HepG2 (cell line): ENCODE data around the gene SPATA46. TPM values are rescaled to one million over a fixed set of nuclear protein-coding genes. Genes with fewer than 3 reads are reported as not detected.

Experiments
- ATAC-seq: fragments of 200-7000 bp; cut with Tn5 transposase; 3 replicates; pipeline ENCODE4 v1.9.1; 2020; ENCODE audit warnings: mild to moderate bottlenecking, moderate library complexity
- BruUV-seq: library from RNA; stranded (reverse); fragments of 400-500 nt; replicated peaks from 2 replicates; lab custom pipeline; 2021; lab: Mats Ljungman, UMichigan
- CTCF ChIA-PET: fragments of 300-600 bp; formaldehyde crosslinking; extraction: SDS; loops from one replicate; lab custom pipeline; 2021; ENCODE audit warnings: low total read pairs, inconsistent platforms, low intra/inter-chr PET ratio; lab: Yijun Ruan, JAX
- POLR2A ChIA-PET: fragments of 350-600 bp; sonication (Branson Sonifier 250); formaldehyde crosslinking; loops from one replicate; lab custom pipeline; 2020; ENCODE audit warnings: antibody characterized with exemption, inconsistent platforms; lab: Yijun Ruan, JAX
- DNase-seq: peaks from one replicate; pipeline ENCODE4 v3.0.0-alpha.2; 2015; ENCODE audit warnings: low spot score
- FAIRE-seq: peaks from 3 replicates; lab custom pipeline; 2011; peaks lifted over from hg19 to GRCh38; lab: Jason Lieb, UNC
- H2AFZ ChIP-seq: one replicate; pipeline ENCODE4 v1.6.1; 2011; ENCODE audit warnings: low read length, inconsistent platforms
- H3K27ac ChIP-seq: fragments of 300-600 bp; 3 replicates; pipeline ENCODE4 v1.8.0; 2011; ENCODE audit warnings: mixed run types, mild to moderate bottlenecking, mixed read lengths, low read length, inconsistent platforms; ENCODE audit not compliant: insufficient read depth; ENCODE audit errors: extremely low read length
- H3K27me3 ChIP-seq, 2 experiments: fragments of 200-600 bp in 1 of 2; 2 replicates in 1 of 2; 3 replicates in 1 of 2; pipeline versions ENCODE4 v1.6.0 to v1.8.0; 2011; ENCODE audit warnings: low read length in 2 of 2, mild to moderate bottlenecking in 2 of 2, moderate library complexity in 2 of 2, inconsistent platforms in 1 of 2; ENCODE audit not compliant: insufficient read depth in 2 of 2, control insufficient read depth in 1 of 2
- H3K36me3 ChIP-seq, 2 experiments: fragments of 200-600 bp in 1 of 2; replicated peaks in 1 of 2; 2 replicates in 1 of 2; 3 replicates in 1 of 2; pipeline versions ENCODE4 v1.5.1 to v1.8.0; 2011; ENCODE audit warnings: low read length in 2 of 2, inconsistent platforms in 1 of 2; ENCODE audit not compliant: insufficient read depth in 2 of 2, control insufficient read depth in 1 of 2
- H3K4me1 ChIP-seq: 2 replicates; pipeline ENCODE4 v1.5.1; 2012; ENCODE audit warnings: low read length, inconsistent platforms; ENCODE audit not compliant: insufficient read depth
- H3K4me2 ChIP-seq: 2 replicates; pipeline ENCODE4 v1.6.0; 2011; ENCODE audit warnings: low read depth, low read length, inconsistent platforms
- H3K4me3 ChIP-seq, 3 experiments: fragments of 200-600 bp in 1 of 3; sonication (generic), shearing (Covaris generic) in 1 of 3; replicated peaks in 1 of 3; 2 replicates each; pipeline ENCODE4 v1.5.1; 2011 to 2016; ENCODE audit warnings: low read length in 3 of 3, inconsistent platforms in 2 of 3, low read depth in 2 of 3, mild to moderate bottlenecking in 2 of 3, control low read depth in 1 of 3, mixed read lengths in 1 of 3; ENCODE audit not compliant: insufficient read depth in 1 of 3
- H3K79me2 ChIP-seq: one replicate; pipeline ENCODE4 v1.6.1; 2011; ENCODE audit warnings: low read length, inconsistent platforms; ENCODE audit not compliant: insufficient read depth
- H3K9ac ChIP-seq: 2 replicates; pipeline ENCODE4 v1.6.0; 2011; ENCODE audit warnings: mild to moderate bottlenecking, low read depth, low read length, inconsistent platforms; ENCODE audit not compliant: insufficient read depth
- H3K9me3 ChIP-seq: 2 replicates; pipeline ENCODE4 v1.5.1; 2012; ENCODE audit warnings: mild to moderate bottlenecking, low read length
- H4K20me1 ChIP-seq: 2 replicates; pipeline ENCODE4 v1.6.0; 2011; ENCODE audit warnings: inconsistent platforms, mild to moderate bottlenecking, low read length, moderate library complexity; ENCODE audit not compliant: insufficient read depth
- ARID5B ChIP-seq: IDR thresholded peaks from 2 replicates; pipeline ENCODE4 v1.4.0; 2020; ENCODE audit warnings: mild to moderate bottlenecking, missing genetic modification reagents
- FOXA1 ChIP-seq, 2 experiments: fragments of 450-650 bp in 1 of 2; sonication (generic) in 1 of 2; formaldehyde crosslinking in 1 of 2; IDR thresholded peaks; 2 replicates each; pipeline versions ENCODE4 v1.4.0 to v1.6.1; 2016 to 2020; ENCODE audit warnings: missing genetic modification reagents in 1 of 2
- FOXK1 ChIP-seq: sonication (generic); formaldehyde crosslinking; IDR thresholded peaks from 2 replicates; pipeline ENCODE4 v1.4.0; 2020; ENCODE audit warnings: low read depth, missing genetic modification reagents, borderline replicate concordance
- JUN ChIP-seq: sonication (generic); formaldehyde crosslinking; IDR thresholded peaks from 2 replicates; pipeline ENCODE4 v1.4.0; 2020; ENCODE audit warnings: mild to moderate bottlenecking, missing genetic modification reagents
- MYNN ChIP-seq: sonication (generic); formaldehyde crosslinking; IDR thresholded peaks from 2 replicates; pipeline ENCODE4 v1.4.0; 2020; ENCODE audit warnings: mild to moderate bottlenecking, low read depth, missing genetic modification reagents
- RFX5 ChIP-seq: IDR thresholded peaks from 2 replicates; pipeline ENCODE4 v1.6.1; 2011; ENCODE audit warnings: low read depth, low read length, improper control_type of control experiment
- SNRNP70 ChIP-seq: fragments of 200-400 bp; formaldehyde crosslinking; IDR thresholded peaks from 2 replicates; pipeline ENCODE4 v1.6.1; 2017; ENCODE audit warnings: mild to moderate bottlenecking, low read depth, low read length, moderate library complexity
- SPEN ChIP-seq: sonication (generic); formaldehyde crosslinking; IDR thresholded peaks from 2 replicates; pipeline ENCODE4 v1.5.1; 2020; ENCODE audit warnings: low read depth, mild to moderate bottlenecking, missing genetic modification reagents
- ZBTB21 ChIP-seq: sonication (generic); formaldehyde crosslinking; IDR thresholded peaks from 2 replicates; pipeline ENCODE4 v1.4.0; 2020; ENCODE audit warnings: missing genetic modification reagents
- ZBTB7B ChIP-seq: sonication (generic); formaldehyde crosslinking; IDR thresholded peaks from 2 replicates; pipeline ENCODE4 v1.4.0; 2020; ENCODE audit warnings: missing genetic modification reagents
- ZNF207 ChIP-seq: fragments of 450-650 bp; IDR thresholded peaks from 2 replicates; pipeline ENCODE4 v1.6.1; 2016; ENCODE audit warnings: antibody characterized with exemption, borderline replicate concordance
- ZNF589 ChIP-seq: sonication (generic); formaldehyde crosslinking; conservative IDR thresholded peaks from 2 replicates; pipeline ENCODE4 v1.8.0; 2022; ENCODE audit warnings: mild to moderate bottlenecking, moderate library complexity, missing genetic modification reagents
- ZNF737 ChIP-seq: sonication (generic); formaldehyde crosslinking; IDR thresholded peaks from 2 replicates; pipeline ENCODE4 v1.5.0; 2020; ENCODE audit warnings: missing genetic modification reagents, mild to moderate bottlenecking, borderline replicate concordance
- WGBS: methylation state at CpG from one replicate; pipeline ENCODE4 v1.1.6; 2017; ENCODE audit warnings: low lambda C conversion rate; 5-methylcytosine and 5-hydroxymethylcytosine counted together
- in situ Hi-C: cut with HindIII; loops from 2 replicates; pipeline ENCODE4 v1.10.0; 2017; ENCODE audit warnings: low pct_unique_long_range_greater_than_20kb; ENCODE audit not compliant: extremely low pct_ligation_motif_present
- intact Hi-C: fragments of 100-400 bp; cut with micrococcal nuclease; formaldehyde crosslinking; loops from one replicate; pipeline ENCODE4 v1.10.0; 2022; ENCODE audit not compliant: unreplicated experiment
- polyA plus RNA-seq, 8 experiments: library from polyadenylated mRNA; depleted of rRNA in 3 of 8; stranded (reverse) in 7 of 8; unstranded in 1 of 8; fragments of >200 nt; fragmentation: Illumina TruSeq in 4 of 8; extraction: Trizol in 4 of 8; gene quantifications; 2 replicates each; pipeline versions ENCODE4 v1.2.1 to v1.2.3, GENCODE V29; 2011 to 2016; ENCODE audit warnings: low read depth in 4 of 8, missing spikeins in 1 of 8, mixed read lengths in 1 of 8; ENCODE audit not compliant: insufficient read depth in 1 of 8
- total RNA-seq, 5 experiments: library from RNA; depleted of rRNA; stranded (reverse); fragments of >200 nt; fragmentation: Illumina TruSeq; extraction: Trizol; gene quantifications; 2 replicates each; pipeline ENCODE4 v1.2.3, GENCODE V29; 2016; ENCODE audit warnings: low read depth in 1 of 5
- TF ChIP-seq, protein P1 (sequence below): sonication (generic); formaldehyde crosslinking; IDR thresholded peaks from 2 replicates; pipeline ENCODE4 v1.8.0; 2022; ENCODE audit warnings: mild to moderate bottlenecking, missing genetic modification reagents
- TF ChIP-seq, protein P2 (sequence below): sonication (generic); formaldehyde crosslinking; IDR thresholded peaks from 2 replicates; pipeline ENCODE4 v1.4.0; 2020; ENCODE audit warnings: mild to moderate bottlenecking, missing genetic modification reagents, borderline replicate concordance
- TF ChIP-seq, protein P3 (sequence below): IDR thresholded peaks from 2 replicates; pipeline ENCODE4 v1.6.1; 2018; ENCODE audit warnings: missing genetic modification reagents

Gene SPATA46
- total and polyA plus RNA-seq, 2 of the 13 experiments (the other 11 are each of a cell fraction or from before 2014, with no cell fraction given): not detected

GRCh38 chr1:162347281-162347680, 29.4 kb downstream of the SPATA46 start (continued):
- TF ChIP-seq, protein P1, sequence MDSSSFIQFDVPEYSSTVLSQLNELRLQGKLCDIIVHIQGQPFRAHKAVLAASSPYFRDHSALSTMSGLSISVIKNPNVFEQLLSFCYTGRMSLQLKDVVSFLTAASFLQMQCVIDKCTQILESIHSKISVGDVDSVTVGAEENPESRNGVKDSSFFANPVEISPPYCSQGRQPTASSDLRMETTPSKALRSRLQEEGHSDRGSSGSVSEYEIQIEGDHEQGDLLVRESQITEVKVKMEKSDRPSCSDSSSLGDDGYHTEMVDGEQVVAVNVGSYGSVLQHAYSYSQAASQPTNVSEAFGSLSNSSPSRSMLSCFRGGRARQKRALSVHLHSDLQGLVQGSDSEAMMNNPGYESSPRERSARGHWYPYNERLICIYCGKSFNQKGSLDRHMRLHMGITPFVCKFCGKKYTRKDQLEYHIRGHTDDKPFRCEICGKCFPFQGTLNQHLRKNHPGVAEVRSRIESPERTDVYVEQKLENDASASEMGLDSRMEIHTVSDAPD (CRISPR knock-in tag): no peak

DNA sequence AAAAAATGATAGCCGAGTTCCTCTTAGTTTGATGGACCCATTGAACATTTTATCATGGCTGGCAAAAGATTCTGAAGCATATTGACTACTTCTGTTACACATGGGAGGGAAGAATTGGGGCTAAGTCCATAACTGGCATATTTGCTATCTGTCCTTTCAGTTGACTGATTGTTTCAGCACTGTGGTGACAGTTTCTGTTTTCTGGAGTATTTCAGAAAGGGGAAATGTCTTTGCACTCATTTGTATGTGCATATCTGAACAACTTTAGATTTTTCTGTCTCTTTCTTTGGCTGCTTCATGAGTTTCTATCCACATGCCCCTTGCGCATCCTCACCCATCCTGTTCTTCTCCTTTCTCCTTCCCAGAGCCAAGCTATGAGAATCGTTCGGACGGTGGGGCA, 33.2 kb downstream of the SPATA46 start:
- no peak overlapping the region for H3K9ac ChIP-seq
- in situ Hi-C loops (no loop called here), intact Hi-C loops (no loop called here)
- no peak overlapping the region for H3K4me3 ChIP-seq
- ATAC-seq: no peak
- H3K4me2 ChIP-seq: no peak overlapping the region
- no peak for DNase-seq
- FAIRE-seq: no peak
- H4K20me1 ChIP-seq: no peaks in the 10 kb centered on the region
- BruUV-seq: no TSS peak
- H2AFZ ChIP-seq: no peak overlapping the region
- H3K27me3 ChIP-seq: no peaks in the 10 kb centered on the region
- no peaks in the 10 kb centered on the region for H3K9me3 ChIP-seq
- POLR2A ChIA-PET: no interaction called here
- no peaks in the 10 kb centered on the region for H3K4me1 ChIP-seq
- CTCF ChIA-PET: no interaction called here
- peaks cover 6 to 12% of the 10 kb centered on the region in 2 experiments; a peak in 4 of 5 replicates for H3K36me3 ChIP-seq
- H3K27ac ChIP-seq: no peak overlapping the region
- H3K79me2 ChIP-seq: no peaks in the 10 kb centered on the region
- WGBS: 95% methylated on average over 5 of the region's 5 CpGs
- no peak for TF ChIP-seq FOXA1 (IDR thresholded peaks at IDR 0.05)
- no peak for TF ChIP-seq FOXA1 (CRISPR knock-in tag; IDR thresholded peaks at IDR 0.05)
- TF ChIP-seq ZNF207: no peak
- TF ChIP-seq MYNN (CRISPR knock-in tag): no peak
- no peak for TF ChIP-seq ZNF737 (CRISPR knock-in tag)
- TF ChIP-seq ARID5B (CRISPR knock-in tag): no peak
- no peak for TF ChIP-seq RFX5
- TF ChIP-seq SNRNP70: no peak
- no peak for TF ChIP-seq JUN (CRISPR knock-in tag)
- TF ChIP-seq ZBTB7B (CRISPR knock-in tag): no peak
- TF ChIP-seq ZBTB21 (CRISPR knock-in tag): no peak
- no peak for TF ChIP-seq SPEN (CRISPR knock-in tag)
- TF ChIP-seq FOXK1 (CRISPR knock-in tag): no peak
- TF ChIP-seq, protein P2, sequence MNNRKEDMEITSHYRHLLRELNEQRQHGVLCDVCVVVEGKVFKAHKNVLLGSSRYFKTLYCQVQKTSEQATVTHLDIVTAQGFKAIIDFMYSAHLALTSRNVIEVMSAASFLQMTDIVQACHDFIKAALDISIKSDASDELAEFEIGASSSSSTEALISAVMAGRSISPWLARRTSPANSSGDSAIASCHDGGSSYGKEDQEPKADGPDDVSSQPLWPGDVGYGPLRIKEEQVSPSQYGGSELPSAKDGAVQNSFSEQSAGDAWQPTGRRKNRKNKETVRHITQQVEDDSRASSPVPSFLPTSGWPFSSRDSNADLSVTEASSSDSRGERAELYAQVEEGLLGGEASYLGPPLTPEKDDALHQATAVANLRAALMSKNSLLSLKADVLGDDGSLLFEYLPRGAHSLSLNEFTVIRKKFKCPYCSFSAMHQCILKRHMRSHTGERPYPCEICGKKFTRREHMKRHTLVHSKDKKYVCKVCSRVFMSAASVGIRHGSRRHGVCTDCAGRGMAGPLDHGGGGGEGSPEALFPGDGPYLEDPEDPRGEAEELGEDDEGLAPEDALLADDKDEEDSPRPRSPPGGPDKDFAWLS (CRISPR knock-in tag): no peak
- TF ChIP-seq ZNF589 (CRISPR knock-in tag): no peak
- TF ChIP-seq, protein P3, sequence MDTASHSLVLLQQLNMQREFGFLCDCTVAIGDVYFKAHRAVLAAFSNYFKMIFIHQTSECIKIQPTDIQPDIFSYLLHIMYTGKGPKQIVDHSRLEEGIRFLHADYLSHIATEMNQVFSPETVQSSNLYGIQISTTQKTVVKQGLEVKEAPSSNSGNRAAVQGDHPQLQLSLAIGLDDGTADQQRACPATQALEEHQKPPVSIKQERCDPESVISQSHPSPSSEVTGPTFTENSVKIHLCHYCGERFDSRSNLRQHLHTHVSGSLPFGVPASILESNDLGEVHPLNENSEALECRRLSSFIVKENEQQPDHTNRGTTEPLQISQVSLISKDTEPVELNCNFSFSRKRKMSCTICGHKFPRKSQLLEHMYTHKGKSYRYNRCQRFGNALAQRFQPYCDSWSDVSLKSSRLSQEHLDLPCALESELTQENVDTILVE (CRISPR knock-in tag): no peak
